HCT116 (cell line): ENCODE results near the gene SMOC1. TPM values are rescaled to one million over a fixed set of nuclear protein-coding genes. Genes with fewer than 3 reads are reported as not detected.

Source experiments
- ATAC-seq: fragments of 200-7000 bp; cut with Tn5 transposase; 2 replicates; pipeline ENCODE4 v1.9.1; 2020; ENCODE audit warnings: mild to moderate bottlenecking, moderate library complexity
- BruUV-seq: library from RNA; stranded (reverse); fragments of 400-500 nt; replicated peaks from 2 replicates; lab custom pipeline; 2021; lab: Mats Ljungman, UMichigan
- CTCF ChIA-PET: fragments of 300-600 bp; sonication (Branson Sonifier 250); formaldehyde crosslinking; loops from one replicate; lab custom pipeline; 2021; ENCODE audit warnings: antibody characterized with exemption; lab: Charles Lee
- POLR2A ChIA-PET: fragments of 300-600, 350-600 bp; sonication (Branson Sonifier 250); formaldehyde crosslinking; loops from one replicate; lab custom pipeline; 2021; ENCODE audit warnings: antibody characterized with exemption; lab: Charles Lee
- RAD21 ChIA-PET, 2 experiments: fragments of 300-600 bp; sonication (Branson Sonifier 250); formaldehyde crosslinking; loops; one replicate each; lab custom pipeline; 2023; ENCODE audit warnings: low total read pairs in 2 of 2; ENCODE audit not compliant: uncharacterized antibody in 2 of 2, unreplicated experiment in 2 of 2, low non-redundant PET in 1 of 2; lab: Charles Lee
- DNase-seq: peaks from one replicate; pipeline ENCODE4 v3.0.0-alpha.2; 2010; ENCODE audit warnings: low read depth, low spot score
- H2AFZ ChIP-seq: fragments of 200-600 bp; shearing (Covaris generic), sonication (generic); 2 replicates; pipeline ENCODE4 v1.6.1; 2017; ENCODE audit warnings: low read depth, mixed run types, mixed read lengths, antibody characterized with exemption, low read length; ENCODE audit not compliant: poor library complexity, severe bottlenecking
- H3K27ac ChIP-seq: 2 replicates; pipeline ENCODE4 v1.5.1; 2012; ENCODE audit warnings: low read depth, low read length
- H3K27me3 ChIP-seq: fragments of 200-600 bp; sonication (generic); 2 replicates; pipeline ENCODE4 v1.6.1; 2016; ENCODE audit warnings: mixed run types, low read length, mixed read lengths; ENCODE audit not compliant: insufficient read depth
- H3K36me3 ChIP-seq, 2 experiments: fragments of 200-500 bp in 1 of 2; fragments of 200-600 bp in 1 of 2; sonication (Bioruptor generic) in 1 of 2; sonication (generic) in 1 of 2; 2 replicates each; pipeline versions ENCODE4 v1.5.1 to v1.6.1; 2014 to 2016; ENCODE audit warnings: low read length in 2 of 2, inconsistent platforms in 1 of 2, mixed read lengths in 1 of 2, mixed run types in 1 of 2; ENCODE audit not compliant: insufficient read depth in 2 of 2, control insufficient read depth in 1 of 2
- H3K4me1 ChIP-seq, 2 experiments: fragments of 200-600 bp in 1 of 2; sonication (generic) in 1 of 2; 2 replicates each; pipeline versions ENCODE4 v1.5.1 to v1.6.1; 2012 to 2017; ENCODE audit warnings: low read length in 2 of 2, inconsistent platforms in 1 of 2, mild to moderate bottlenecking in 1 of 2, mixed read lengths in 1 of 2, mixed run types in 1 of 2, moderate library complexity in 1 of 2; ENCODE audit not compliant: insufficient read depth in 2 of 2, control insufficient read depth in 1 of 2
- H3K4me2 ChIP-seq: fragments of 200-600 bp; sonication (generic); 2 replicates; pipeline ENCODE4 v1.6.1; 2017; ENCODE audit warnings: mixed run types, low read length, mixed read lengths
- H3K4me3 ChIP-seq, 2 experiments: fragments of 200-600 bp in 1 of 2; sonication (generic) in 1 of 2; replicated peaks in 1 of 2; 2 replicates each; pipeline ENCODE4 v1.5.1; 2011 to 2016; ENCODE audit warnings: low read length in 2 of 2, control low read depth in 1 of 2, low read depth in 1 of 2, mild to moderate bottlenecking in 1 of 2, mixed read lengths in 1 of 2, mixed run types in 1 of 2
- H3K79me2 ChIP-seq: fragments of 200-600 bp; sonication (generic); 2 replicates; pipeline ENCODE4 v1.6.1; 2017; ENCODE audit warnings: mild to moderate bottlenecking, mixed run types, low read length, moderate library complexity, mixed read lengths; ENCODE audit not compliant: insufficient read depth
- H3K9ac ChIP-seq: fragments of 200-600 bp; sonication (generic); 2 replicates; pipeline ENCODE4 v1.6.1; 2016; ENCODE audit warnings: low read length, mixed read lengths
- H3K9me2 ChIP-seq: fragments of 200-600 bp; sonication (generic), shearing (Covaris generic); 2 replicates; pipeline ENCODE4 v1.6.1; 2017; ENCODE audit warnings: mixed run types, mild to moderate bottlenecking, moderate library complexity; ENCODE audit not compliant: insufficient read depth
- H3K9me3 ChIP-seq, 2 experiments: fragments of 200-500 bp in 1 of 2; fragments of 200-600 bp in 1 of 2; sonication (Bioruptor generic) in 1 of 2; sonication (generic) in 1 of 2; 2 replicates each; pipeline ENCODE4 v1.6.1; 2014 to 2017; ENCODE audit warnings: low read length in 2 of 2, mixed read lengths in 2 of 2, inconsistent platforms in 1 of 2, low read depth in 1 of 2, mild to moderate bottlenecking in 1 of 2, mixed run types in 1 of 2, moderate library complexity in 1 of 2; ENCODE audit not compliant: control insufficient read depth in 1 of 2, insufficient read depth in 1 of 2
- H4K20me1 ChIP-seq: fragments of 200-600 bp; sonication (generic), shearing (Covaris generic); 2 replicates; pipeline ENCODE4 v1.6.1; 2017; ENCODE audit warnings: mixed run types, mild to moderate bottlenecking, moderate library complexity; ENCODE audit not compliant: insufficient read depth
- CBX3 ChIP-seq: IDR thresholded peaks from 2 replicates; pipeline ENCODE4 v1.6.1; 2012; ENCODE audit warnings: low read depth
- CEBPB ChIP-seq: IDR thresholded peaks from 2 replicates; pipeline ENCODE4 v1.6.1; 2012; ENCODE audit warnings: low read depth
- CTCF ChIP-seq, 3 experiments: fragments of 200-600 bp in 1 of 3; sonication (generic) in 1 of 3; IDR thresholded peaks in 2 of 3; conservative IDR thresholded peaks in 1 of 3; 2 replicates each; pipeline ENCODE4 v1.5.1; 2012 to 2017; ENCODE audit warnings: low read depth in 2 of 3, low read length in 2 of 3, antibody characterized with exemption in 1 of 3, borderline replicate concordance in 1 of 3, control low read depth in 1 of 3, mild to moderate bottlenecking in 1 of 3, mixed read lengths in 1 of 3, mixed run types in 1 of 3, moderate library complexity in 1 of 3; ENCODE audit not compliant: insufficient read depth in 1 of 3
- EGR1 ChIP-seq: IDR thresholded peaks from 2 replicates; pipeline ENCODE4 v1.6.1; 2012; ENCODE audit warnings: low read depth
- EZH2phosphoT487 ChIP-seq: fragments of 200-600 bp; IDR thresholded peaks from 2 replicates; pipeline ENCODE4 v1.6.1; 2018; ENCODE audit warnings: antibody characterized with exemption, borderline replicate concordance
- FOSL1 ChIP-seq: IDR thresholded peaks from 2 replicates; pipeline ENCODE4 v1.6.1; 2012; ENCODE audit warnings: low read depth
- JUND ChIP-seq: IDR thresholded peaks from 2 replicates; pipeline ENCODE4 v1.6.1; 2012
- MAX ChIP-seq: IDR thresholded peaks from 2 replicates; pipeline ENCODE4 v1.6.1; 2012
- POLR2A ChIP-seq: IDR thresholded peaks from 2 replicates; pipeline ENCODE4 v1.7.0; 2011; ENCODE audit warnings: borderline replicate concordance; ENCODE audit not compliant: insufficient read depth, insufficient read length; ENCODE audit errors: extremely low read depth
- RAD21 ChIP-seq: IDR thresholded peaks from 2 replicates; pipeline ENCODE4 v1.6.1; 2012; ENCODE audit warnings: low read depth, mild to moderate bottlenecking
- SIN3A ChIP-seq: IDR thresholded peaks from 2 replicates; pipeline ENCODE4 v1.6.1; 2012; ENCODE audit warnings: low read depth
- SP1 ChIP-seq: IDR thresholded peaks from 2 replicates; pipeline ENCODE4 v1.6.1; 2012; ENCODE audit warnings: low read depth
- SRF ChIP-seq: IDR thresholded peaks from 2 replicates; pipeline ENCODE4 v1.6.1; 2012; ENCODE audit warnings: low read depth
- TCF7L2 ChIP-seq: IDR thresholded peaks from 2 replicates; pipeline ENCODE4 v1.7.0; 2011; ENCODE audit warnings: borderline replicate concordance, inconsistent platforms; ENCODE audit not compliant: insufficient read depth, insufficient read length; ENCODE audit errors: extremely low read depth
- ZBTB33 ChIP-seq: IDR thresholded peaks from 2 replicates; pipeline ENCODE4 v1.6.1; 2011; ENCODE audit warnings: mild to moderate bottlenecking, low read length, moderate library complexity; ENCODE audit not compliant: insufficient replicate concordance; ENCODE audit errors: extremely low read depth
- ZFX ChIP-seq: fragments of 450-650 bp; IDR thresholded peaks from 2 replicates; pipeline ENCODE4 v1.6.1; 2017
- ZNF274 ChIP-seq: fragments of 200-500 bp; sonication (Bioruptor generic); IDR thresholded peaks from 2 replicates; pipeline ENCODE4 v1.6.1; 2014; ENCODE audit warnings: mild to moderate bottlenecking, low read depth, low read length, inconsistent platforms
- intact Hi-C: fragments of 100-400 bp; cut with micrococcal nuclease; formaldehyde crosslinking; loops from 2 replicates; pipeline ENCODE4 v1.10.0; 2022
- total RNA-seq: library from RNA; stranded (reverse); gene quantifications from one replicate; pipeline ENCODE4 v1.2.1, GENCODE V29; 2021; ENCODE audit not compliant: unreplicated experiment
- TF ChIP-seq, protein P1 (sequence below): IDR thresholded peaks from 2 replicates; pipeline ENCODE4 v1.6.1; 2012; ENCODE audit warnings: low read depth

Gene SMOC1
- total RNA-seq, 1 experiment from 2014 or later: not detected

GRCh38 chr14:70000601-70001000 lies 121.4 kb downstream of the SMOC1 start:
- no peak for TF ChIP-seq EZH2phosphoT487
- no peak for TF ChIP-seq EGR1
- TF ChIP-seq ZFX: no peak
- no peak for TF ChIP-seq JUND
- no peak for TF ChIP-seq SRF
- no peak for TF ChIP-seq RAD21
- TF ChIP-seq FOSL1: no peak
- TF ChIP-seq ZBTB33: no peak
- TF ChIP-seq TCF7L2: no peak
- TF ChIP-seq, protein P1, sequence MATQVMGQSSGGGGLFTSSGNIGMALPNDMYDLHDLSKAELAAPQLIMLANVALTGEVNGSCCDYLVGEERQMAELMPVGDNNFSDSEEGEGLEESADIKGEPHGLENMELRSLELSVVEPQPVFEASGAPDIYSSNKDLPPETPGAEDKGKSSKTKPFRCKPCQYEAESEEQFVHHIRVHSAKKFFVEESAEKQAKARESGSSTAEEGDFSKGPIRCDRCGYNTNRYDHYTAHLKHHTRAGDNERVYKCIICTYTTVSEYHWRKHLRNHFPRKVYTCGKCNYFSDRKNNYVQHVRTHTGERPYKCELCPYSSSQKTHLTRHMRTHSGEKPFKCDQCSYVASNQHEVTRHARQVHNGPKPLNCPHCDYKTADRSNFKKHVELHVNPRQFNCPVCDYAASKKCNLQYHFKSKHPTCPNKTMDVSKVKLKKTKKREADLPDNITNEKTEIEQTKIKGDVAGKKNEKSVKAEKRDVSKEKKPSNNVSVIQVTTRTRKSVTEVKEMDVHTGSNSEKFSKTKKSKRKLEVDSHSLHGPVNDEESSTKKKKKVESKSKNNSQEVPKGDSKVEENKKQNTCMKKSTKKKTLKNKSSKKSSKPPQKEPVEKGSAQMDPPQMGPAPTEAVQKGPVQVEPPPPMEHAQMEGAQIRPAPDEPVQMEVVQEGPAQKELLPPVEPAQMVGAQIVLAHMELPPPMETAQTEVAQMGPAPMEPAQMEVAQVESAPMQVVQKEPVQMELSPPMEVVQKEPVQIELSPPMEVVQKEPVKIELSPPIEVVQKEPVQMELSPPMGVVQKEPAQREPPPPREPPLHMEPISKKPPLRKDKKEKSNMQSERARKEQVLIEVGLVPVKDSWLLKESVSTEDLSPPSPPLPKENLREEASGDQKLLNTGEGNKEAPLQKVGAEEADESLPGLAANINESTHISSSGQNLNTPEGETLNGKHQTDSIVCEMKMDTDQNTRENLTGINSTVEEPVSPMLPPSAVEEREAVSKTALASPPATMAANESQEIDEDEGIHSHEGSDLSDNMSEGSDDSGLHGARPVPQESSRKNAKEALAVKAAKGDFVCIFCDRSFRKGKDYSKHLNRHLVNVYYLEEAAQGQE: no peak
- TF ChIP-seq CBX3: no peak
- TF ChIP-seq MAX: no peak
- TF ChIP-seq POLR2A: no peak
- TF ChIP-seq CTCF (IDR thresholded peaks at IDR 0.05 in 2 of 3, conservative IDR thresholded peaks at IDR 0.05 in 1 of 3; ENCODE audit: borderline replicate concordance in 1 of 3, insufficient read depth in 1 of 3, low read depth in 2 of 3, low read length in 2 of 3): no peak
- no peak for TF ChIP-seq CEBPB
- TF ChIP-seq ZNF274: no peak
- TF ChIP-seq SP1: no peak
- no peak for TF ChIP-seq SIN3A
- ChIA-PET POLR2A (no interaction called here), CTCF (no interaction called here), RAD21 (no interaction called here)
- DNase-seq (no peak), ATAC-seq (no peak)
- Histone ChIP-seq H3K79me2 (no peaks in the 10 kb centered on the region), H3K9me3 (no peaks in the 10 kb centered on the region), H3K9ac (no peak overlapping the region), H4K20me1 (no peaks in the 10 kb centered on the region), H3K4me3 (no peak overlapping the region), H3K4me2 (no peak overlapping the region), H3K9me2 (no peaks in the 10 kb centered on the region), H3K27ac (no peak overlapping the region), H3K36me3 (no peaks in the 10 kb centered on the region), H3K4me1 (no peaks in the 10 kb centered on the region), H3K27me3 (peaks cover 14% of the 10 kb centered on the region; the same call in 1 of the 2 replicates), H2AFZ (no peak overlapping the region)
- intact Hi-C loops: no loop called here
- BruUV-seq: no TSS peak
